ENCODE data around the gene RASGEF1C.

DNA sequence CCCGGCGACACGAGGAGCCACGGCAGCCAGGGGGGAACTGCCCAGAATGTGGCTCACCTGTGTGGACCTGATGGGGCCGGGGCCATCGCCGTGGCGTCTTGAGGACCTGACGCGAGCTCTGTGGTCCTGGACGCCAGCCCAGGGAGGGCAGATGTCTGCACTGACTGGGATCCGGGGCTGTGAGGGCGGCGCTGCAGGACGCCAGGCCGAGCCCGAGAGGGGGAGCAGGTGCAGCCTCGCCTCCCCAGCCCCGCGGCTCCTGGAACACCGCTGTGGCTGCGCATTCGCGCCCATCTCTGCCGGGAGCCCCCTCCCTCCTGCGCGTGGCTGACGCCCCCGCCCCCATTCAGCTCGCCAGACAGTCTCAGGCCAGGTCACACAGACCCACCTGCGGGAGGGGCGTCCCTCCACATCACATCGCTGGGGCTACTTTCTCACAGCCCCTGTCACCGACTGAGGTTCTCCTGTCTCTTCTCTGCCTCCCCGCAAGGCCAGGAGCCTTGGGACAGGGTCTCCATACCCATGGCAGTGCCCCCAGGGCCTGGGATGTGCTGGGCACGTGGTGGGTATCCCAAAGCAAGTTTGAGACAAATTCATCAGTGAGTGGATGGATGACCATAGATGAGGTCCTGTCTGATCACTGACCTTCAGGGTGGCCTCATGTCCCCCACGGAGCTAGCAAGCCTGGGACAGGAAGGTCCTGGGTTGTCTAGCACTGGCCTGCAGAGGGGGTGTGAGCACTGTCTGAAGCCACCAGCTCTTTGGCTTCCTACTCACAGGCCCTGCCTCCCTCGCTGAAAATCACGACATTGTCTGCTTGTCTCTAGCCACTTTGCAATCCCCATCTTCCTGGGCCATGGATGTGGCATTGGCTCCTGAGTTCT is 47.3 kb downstream of the RASGEF1C start:
- TF ChIP-seq, protein P1, sequence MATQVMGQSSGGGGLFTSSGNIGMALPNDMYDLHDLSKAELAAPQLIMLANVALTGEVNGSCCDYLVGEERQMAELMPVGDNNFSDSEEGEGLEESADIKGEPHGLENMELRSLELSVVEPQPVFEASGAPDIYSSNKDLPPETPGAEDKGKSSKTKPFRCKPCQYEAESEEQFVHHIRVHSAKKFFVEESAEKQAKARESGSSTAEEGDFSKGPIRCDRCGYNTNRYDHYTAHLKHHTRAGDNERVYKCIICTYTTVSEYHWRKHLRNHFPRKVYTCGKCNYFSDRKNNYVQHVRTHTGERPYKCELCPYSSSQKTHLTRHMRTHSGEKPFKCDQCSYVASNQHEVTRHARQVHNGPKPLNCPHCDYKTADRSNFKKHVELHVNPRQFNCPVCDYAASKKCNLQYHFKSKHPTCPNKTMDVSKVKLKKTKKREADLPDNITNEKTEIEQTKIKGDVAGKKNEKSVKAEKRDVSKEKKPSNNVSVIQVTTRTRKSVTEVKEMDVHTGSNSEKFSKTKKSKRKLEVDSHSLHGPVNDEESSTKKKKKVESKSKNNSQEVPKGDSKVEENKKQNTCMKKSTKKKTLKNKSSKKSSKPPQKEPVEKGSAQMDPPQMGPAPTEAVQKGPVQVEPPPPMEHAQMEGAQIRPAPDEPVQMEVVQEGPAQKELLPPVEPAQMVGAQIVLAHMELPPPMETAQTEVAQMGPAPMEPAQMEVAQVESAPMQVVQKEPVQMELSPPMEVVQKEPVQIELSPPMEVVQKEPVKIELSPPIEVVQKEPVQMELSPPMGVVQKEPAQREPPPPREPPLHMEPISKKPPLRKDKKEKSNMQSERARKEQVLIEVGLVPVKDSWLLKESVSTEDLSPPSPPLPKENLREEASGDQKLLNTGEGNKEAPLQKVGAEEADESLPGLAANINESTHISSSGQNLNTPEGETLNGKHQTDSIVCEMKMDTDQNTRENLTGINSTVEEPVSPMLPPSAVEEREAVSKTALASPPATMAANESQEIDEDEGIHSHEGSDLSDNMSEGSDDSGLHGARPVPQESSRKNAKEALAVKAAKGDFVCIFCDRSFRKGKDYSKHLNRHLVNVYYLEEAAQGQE (IDR thresholded peaks at IDR 0.05; ENCODE audit: insufficient read depth in 1 of 2, low read depth in 2 of 2, low read length in 2 of 2): no peak
- TF ChIP-seq POLR2AphosphoS5 (IDR thresholded peaks at IDR 0.05; ENCODE audit: low read depth, low read length) (no peak), TAF1 (IDR thresholded peaks at IDR 0.05; ENCODE audit: borderline replicate concordance, insufficient read depth, low read length) (no peak)

Measured in PFSK-1 (cell line).